Brain microvascular endothelial cell (primary cell): Measurements from ENCODE around the gene CERS1.

Experiments used
- DNase-seq: peaks from one replicate; pipeline ENCODE4 v3.0.0-alpha.2; 2020
- H3K27ac ChIP-seq: fragments of 250-450 bp; sonication (Bioruptor Pico); 2 replicates; pipeline ENCODE4 v1.5.1; 2020; ENCODE audit warnings: mild to moderate bottlenecking, moderate library complexity
- H3K27me3 ChIP-seq: fragments of 250-450 bp; sonication (Bioruptor Pico); replicated peaks from 2 replicates; pipeline ENCODE4 v1.5.1; 2020; ENCODE audit warnings: mild to moderate bottlenecking
- H3K36me3 ChIP-seq: fragments of 250-450 bp; sonication (Bioruptor Pico); replicated peaks from 2 replicates; pipeline ENCODE4 v1.5.1; 2020; ENCODE audit warnings: mild to moderate bottlenecking
- H3K4me3 ChIP-seq: 2 replicates; pipeline ENCODE4 v1.5.1; 2011; ENCODE audit warnings: low read depth, mild to moderate bottlenecking, control low read depth, low read length, moderate library complexity
- in situ Hi-C: cut with HindIII; loops from 2 replicates; pipeline ENCODE4 v1.10.0; 2017; ENCODE audit warnings: low sequenced_read_pairs, low pct_ligation_motif_present
- TF ChIP-seq, protein P1 (sequence below): IDR thresholded peaks from 2 replicates; pipeline ENCODE4 v1.5.1; 2011; ENCODE audit warnings: low read depth, mild to moderate bottlenecking, moderate library complexity, low read length, control low read depth, inconsistent platforms; ENCODE audit errors: missing control alignments

Gene CERS1

DNA sequence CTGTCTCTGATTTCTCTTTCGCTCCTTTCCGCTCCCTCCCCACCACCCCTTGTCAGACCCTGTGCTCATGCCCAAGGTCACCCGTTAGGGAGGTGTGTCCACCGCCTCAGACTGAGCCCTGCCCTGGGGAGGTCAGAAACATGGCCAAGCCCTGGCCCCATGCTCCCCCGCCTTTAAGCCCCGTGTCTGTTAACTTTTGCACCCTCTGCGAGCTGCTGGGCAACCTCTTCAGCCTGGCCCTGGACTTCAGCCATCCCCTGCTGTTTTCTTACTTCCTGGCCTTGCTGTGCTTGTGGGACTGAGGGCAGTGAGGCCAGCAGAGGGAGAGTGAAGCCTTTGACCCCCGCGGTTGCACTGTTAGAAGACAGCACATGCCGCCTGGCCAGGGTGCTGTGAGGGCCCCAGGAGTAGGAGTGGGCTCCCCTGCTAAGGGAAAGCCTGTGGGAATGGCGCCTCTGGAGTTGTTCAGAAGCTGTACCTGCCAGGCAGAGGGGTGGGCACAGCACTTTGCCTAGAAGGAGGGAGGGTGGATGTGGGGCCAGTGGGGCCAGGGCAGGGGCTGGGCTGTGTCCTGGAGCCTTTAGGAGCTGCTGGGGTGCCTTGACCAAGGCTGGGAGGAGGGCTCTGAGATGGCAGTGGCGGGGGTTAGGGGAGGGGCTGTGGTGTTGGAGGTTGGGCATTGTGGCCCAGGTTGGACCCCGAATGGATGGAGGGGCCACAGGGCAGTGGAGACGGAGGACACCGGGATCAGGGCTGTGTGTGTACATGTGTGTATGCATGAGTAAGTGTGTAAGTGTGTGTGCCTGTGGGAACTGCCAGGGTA lies 56.3 kb downstream of the CERS1 start:
- in situ Hi-C loops, result no loop called here

DNA sequence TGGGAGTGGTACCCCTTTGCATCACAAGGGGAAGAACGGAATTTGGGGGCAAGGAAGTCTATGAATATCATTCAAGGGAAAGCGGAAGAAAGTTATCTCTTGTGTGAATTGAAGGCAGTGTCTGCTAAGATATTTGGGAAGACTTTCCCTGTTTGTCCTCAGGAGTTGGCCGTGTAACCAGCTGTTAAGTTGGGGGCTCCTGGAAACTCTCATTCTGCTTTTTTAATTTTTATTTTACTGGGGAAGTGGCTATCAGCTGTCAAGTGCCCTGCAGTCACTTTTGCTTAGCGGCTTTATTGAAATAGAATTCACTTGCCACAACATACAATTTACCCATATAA lies 61.3 kb downstream of the CERS1 start:
- H3K4me3 ChIP-seq, result no peak overlapping the region
- DNase-seq, result no peak
- no peak overlapping the region for H3K27ac ChIP-seq
- TF ChIP-seq, protein P1, sequence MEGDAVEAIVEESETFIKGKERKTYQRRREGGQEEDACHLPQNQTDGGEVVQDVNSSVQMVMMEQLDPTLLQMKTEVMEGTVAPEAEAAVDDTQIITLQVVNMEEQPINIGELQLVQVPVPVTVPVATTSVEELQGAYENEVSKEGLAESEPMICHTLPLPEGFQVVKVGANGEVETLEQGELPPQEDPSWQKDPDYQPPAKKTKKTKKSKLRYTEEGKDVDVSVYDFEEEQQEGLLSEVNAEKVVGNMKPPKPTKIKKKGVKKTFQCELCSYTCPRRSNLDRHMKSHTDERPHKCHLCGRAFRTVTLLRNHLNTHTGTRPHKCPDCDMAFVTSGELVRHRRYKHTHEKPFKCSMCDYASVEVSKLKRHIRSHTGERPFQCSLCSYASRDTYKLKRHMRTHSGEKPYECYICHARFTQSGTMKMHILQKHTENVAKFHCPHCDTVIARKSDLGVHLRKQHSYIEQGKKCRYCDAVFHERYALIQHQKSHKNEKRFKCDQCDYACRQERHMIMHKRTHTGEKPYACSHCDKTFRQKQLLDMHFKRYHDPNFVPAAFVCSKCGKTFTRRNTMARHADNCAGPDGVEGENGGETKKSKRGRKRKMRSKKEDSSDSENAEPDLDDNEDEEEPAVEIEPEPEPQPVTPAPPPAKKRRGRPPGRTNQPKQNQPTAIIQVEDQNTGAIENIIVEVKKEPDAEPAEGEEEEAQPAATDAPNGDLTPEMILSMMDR, result no peak
- peaks cover 7% of the 10 kb centered on the region for H3K36me3 ChIP-seq
- no peaks in the 10 kb centered on the region for H3K27me3 ChIP-seq
- in situ Hi-C loops, result no loop called here

More for the DNA sequence above, 56.3 kb downstream of the CERS1 start:
- TF ChIP-seq, protein P1, result no peak
- Histone ChIP-seq H3K27ac (no peak overlapping the region), H3K27me3 (no peaks in the 10 kb centered on the region), H3K4me3 (no peak overlapping the region), H3K36me3 (peaks cover 7% of the 10 kb centered on the region)
- DNase-seq, result no peak

DNA sequence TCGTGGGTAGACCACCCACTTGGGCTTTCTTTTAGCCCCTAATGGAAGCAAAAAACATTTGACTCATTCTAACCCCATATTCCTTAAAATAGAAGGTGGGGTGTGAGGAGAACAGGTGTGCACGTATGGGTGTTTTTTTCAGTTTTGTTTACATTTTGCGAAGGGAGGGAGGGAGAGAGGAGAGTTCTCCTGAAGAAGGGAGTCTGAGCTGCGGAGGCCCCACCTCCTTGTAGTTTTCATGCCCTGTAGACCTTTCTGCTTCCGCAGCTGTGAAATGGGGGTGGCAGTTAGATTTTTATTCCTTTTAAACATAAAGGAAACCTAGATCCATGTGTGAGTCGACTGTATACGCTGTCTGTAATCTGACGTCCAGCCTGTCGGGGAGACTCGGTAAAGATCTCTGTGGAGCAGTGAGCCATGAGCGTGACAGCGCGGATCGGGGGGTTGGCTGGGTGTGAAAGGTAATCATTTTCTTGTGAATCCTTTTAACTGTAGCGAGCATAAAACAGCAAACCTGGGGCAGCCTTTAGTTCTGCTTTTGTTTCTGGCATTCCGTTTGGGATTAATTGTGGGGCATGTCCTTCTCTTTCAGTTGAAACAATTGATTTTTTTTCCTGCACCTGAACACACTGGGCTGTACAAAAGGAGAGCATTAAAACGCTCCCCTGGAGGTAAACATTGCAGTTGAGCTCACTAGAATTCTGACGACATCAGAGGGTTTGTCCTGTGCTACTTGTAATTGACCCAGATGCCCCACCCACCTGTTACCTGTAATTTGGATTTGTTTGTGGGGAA lies 61.9 kb downstream of the CERS1 start:
- in situ Hi-C loops, result no loop called here
- Histone ChIP-seq H3K36me3 (peaks cover 7% of the 10 kb centered on the region), H3K27me3 (no peaks in the 10 kb centered on the region), H3K4me3 (peak overlapping the region; percentile 77), H3K27ac (no peak overlapping the region)
- TF ChIP-seq, protein P1, result no peak
- DNase-seq, result no peak

DNA sequence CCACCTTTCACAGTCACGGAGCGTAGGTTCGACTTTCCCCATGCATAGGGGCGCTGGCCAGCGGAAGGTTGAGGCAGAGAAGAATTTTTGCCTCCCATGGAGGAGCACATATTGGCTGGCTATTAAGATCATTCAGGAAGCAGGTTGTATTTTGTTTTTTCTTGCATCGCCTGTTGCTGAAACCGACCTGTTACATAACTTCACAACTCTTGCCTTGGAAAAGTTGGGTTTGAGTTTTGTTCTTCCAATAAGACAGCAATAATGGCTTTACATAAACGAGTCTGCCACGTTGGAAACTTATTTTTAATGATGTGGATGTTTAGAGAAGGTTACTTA lies 62.8 kb downstream of the CERS1 start:
- Histone ChIP-seq H3K36me3 (peaks cover 5% of the 10 kb centered on the region), H3K27me3 (no peaks in the 10 kb centered on the region), H3K4me3 (peak overlapping the region; percentile 77), H3K27ac (peak overlapping the region; percentile 27)
- no peak for DNase-seq
- TF ChIP-seq, protein P1, result no peak
- in situ Hi-C loops, result no loop called here

DNA sequence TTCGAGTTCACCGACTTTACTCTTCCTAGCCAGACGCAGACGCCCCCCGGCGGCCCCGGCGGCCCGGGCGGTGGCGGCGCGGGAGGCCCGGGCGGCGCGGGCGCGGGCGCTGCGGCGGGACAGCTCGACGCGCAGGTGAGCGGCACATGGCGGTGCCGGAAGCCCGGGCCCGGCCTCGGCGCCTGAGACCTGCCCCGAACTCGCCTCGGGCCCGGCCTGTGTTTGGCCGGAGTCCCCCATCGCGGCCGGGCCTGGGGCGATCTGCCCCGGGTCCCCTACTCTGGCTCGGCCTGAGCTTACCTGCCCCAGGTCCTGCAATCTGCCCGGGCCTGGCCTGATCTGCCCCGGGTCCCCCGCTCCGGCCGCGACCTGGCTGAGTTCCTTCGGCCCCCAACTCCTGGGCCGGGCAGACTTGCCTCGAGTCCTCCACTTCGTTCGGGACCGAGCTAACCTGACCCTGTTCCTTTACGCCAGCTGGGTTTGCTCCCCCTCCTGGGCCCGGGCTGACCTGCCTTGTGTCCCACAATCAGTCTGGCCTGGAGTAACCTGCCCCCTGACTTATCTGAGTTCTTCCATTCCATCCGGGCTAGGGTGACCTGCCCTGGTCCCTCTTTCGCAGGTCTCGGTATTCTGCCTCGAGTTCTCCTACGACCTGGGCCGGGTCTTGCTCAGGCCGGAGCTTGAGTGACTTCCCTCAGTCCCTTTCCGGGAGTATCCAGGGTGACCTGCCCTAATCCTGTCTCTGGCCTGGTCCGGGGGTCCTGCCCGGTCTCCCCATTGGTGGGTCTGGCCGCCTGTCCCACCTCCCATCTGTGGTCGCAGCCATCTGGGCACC lies 63.4 kb downstream of the CERS1 start:
- H3K27ac ChIP-seq, result peak overlapping the region; percentile 83
- peak; percentile 18 for DNase-seq
- TF ChIP-seq, protein P1, result peak; percentile 52
- H3K4me3 ChIP-seq, result peak overlapping the region; percentile 77
- in situ Hi-C loops, result no loop called here
- H3K36me3 ChIP-seq, result peaks cover 5% of the 10 kb centered on the region
- no peaks in the 10 kb centered on the region for H3K27me3 ChIP-seq
